Epithelial cell of proximal tubule (primary cell): ENCODE data around the gene OSBPL6. TPM values are rescaled to one million over a fixed set of nuclear protein-coding genes. Genes with fewer than 3 reads are reported as not detected.

Source experiments
- DNase-seq: peaks from one replicate; pipeline ENCODE4 v3.0.0-alpha.2; 2011; ENCODE audit warnings: low read depth
- H3K4me3 ChIP-seq: 2 replicates; pipeline ENCODE4 v1.5.1; 2011; ENCODE audit warnings: low read depth, mild to moderate bottlenecking, low read length
- CTCF ChIP-seq: conservative IDR thresholded peaks from 2 replicates; pipeline ENCODE4 v1.5.1; 2012; ENCODE audit warnings: low read depth, mild to moderate bottlenecking, low read length
- total RNA-seq: library from RNA; depleted of rRNA; stranded (reverse); fragments of >200 nt; gene quantifications from 2 replicates; pipeline ENCODE4 v1.2.3, GENCODE V29; 2015

The OSBPL6 gene
- total RNA-seq, 1 donor from 2014 or later, result 2.9 TPM

GRCh38 chr2:178450524-178450773, 256.1 kb downstream of the OSBPL6 start:
- peak overlapping the region; percentile 90 for H3K4me3 ChIP-seq
- no peak for TF ChIP-seq CTCF
- DNase-seq, result no peak

GRCh38 chr2:178450774-178451525, 256.6 kb downstream of the OSBPL6 start, which contains the start of the genes PJVK and PRKRA:
TSS of gene PJVK (plus strand) at chr2:178451378. CDS start at chr2:178453410, 2,032 bp downstream.
TSS of gene PRKRA (minus strand) at chr2:178451175. CDS start at chr2:178451030, 145 bp downstream.
- H3K4me3 ChIP-seq, result peak within 1 kb of the TSS; percentile 90
- no peak for TF ChIP-seq CTCF
- DNase-seq, result peak; percentile 61

GRCh38 chr2:178452334-178452733, 258.0 kb downstream of the OSBPL6 start:
- TF ChIP-seq CTCF, result no peak
- no peak for DNase-seq
- no peak overlapping the region for H3K4me3 ChIP-seq

Other genes starting within 250 kb of the OSBPL6 start
- 0.87 and 1.2 TPM in 2 replicates for gene PDE11A, start 121.7 kb upstream of the OSBPL6 start, total RNA-seq
- 10.2 and 11.7 TPM in 2 replicates for gene RBM45, start 82.1 kb upstream of the OSBPL6 start, total RNA-seq